Fibroblast of villous mesenchyme (primary cell): ENCODE measurements around the gene FAM81A. TPM values are rescaled to one million over a fixed set of nuclear protein-coding genes. Genes with fewer than 3 reads are reported as not detected.
"Not testable (repeated sequence)": the region's sequence is repeated elsewhere in the genome, so short reads cannot be mapped to it uniquely, and the experiment has no call there.

Source experiments
- DNase-seq: peaks from one replicate; pipeline ENCODE4 v3.0.0-alpha.2; 2010; ENCODE audit warnings: low read depth
- H3K4me3 ChIP-seq: 2 replicates; pipeline ENCODE4 v1.5.1; 2011; ENCODE audit warnings: low read depth, mild to moderate bottlenecking, low read length
- total RNA-seq: library from RNA; depleted of rRNA; stranded (reverse); fragments of >200 nt; gene quantifications from 2 replicates; pipeline ENCODE4 v1.2.3, GENCODE V29; 2012
- TF ChIP-seq, protein P1 (sequence below): IDR thresholded peaks from 2 replicates; pipeline ENCODE4 v1.5.1; 2012; ENCODE audit warnings: low read depth, mild to moderate bottlenecking, low read length; ENCODE audit not compliant: insufficient read depth

The FAM81A gene
- total RNA-seq, 1 donor = under 0.01 TPM

DNA sequence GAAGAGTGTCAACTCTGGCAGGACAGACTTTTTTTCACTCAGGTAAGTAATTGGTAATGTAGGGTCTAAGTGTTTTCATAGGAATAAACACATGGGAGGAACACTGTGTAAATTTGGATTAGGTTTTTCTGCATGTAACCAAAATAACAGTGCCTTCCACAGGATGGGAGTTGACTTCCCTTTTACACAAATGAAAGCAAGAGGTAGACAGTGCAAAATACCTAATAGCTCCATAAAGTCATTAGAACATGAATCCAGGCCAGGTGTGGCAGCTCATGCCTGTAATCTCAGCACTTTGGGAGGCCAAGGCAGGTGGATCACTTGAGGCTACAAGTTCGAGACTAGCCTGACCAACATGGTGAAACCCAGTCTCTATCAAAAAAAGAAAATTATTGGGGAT, 39.8 kb upstream of the FAM81A start:
- DNase-seq = no peak
- no peak overlapping the region for H3K4me3 ChIP-seq
- TF ChIP-seq, protein P1, sequence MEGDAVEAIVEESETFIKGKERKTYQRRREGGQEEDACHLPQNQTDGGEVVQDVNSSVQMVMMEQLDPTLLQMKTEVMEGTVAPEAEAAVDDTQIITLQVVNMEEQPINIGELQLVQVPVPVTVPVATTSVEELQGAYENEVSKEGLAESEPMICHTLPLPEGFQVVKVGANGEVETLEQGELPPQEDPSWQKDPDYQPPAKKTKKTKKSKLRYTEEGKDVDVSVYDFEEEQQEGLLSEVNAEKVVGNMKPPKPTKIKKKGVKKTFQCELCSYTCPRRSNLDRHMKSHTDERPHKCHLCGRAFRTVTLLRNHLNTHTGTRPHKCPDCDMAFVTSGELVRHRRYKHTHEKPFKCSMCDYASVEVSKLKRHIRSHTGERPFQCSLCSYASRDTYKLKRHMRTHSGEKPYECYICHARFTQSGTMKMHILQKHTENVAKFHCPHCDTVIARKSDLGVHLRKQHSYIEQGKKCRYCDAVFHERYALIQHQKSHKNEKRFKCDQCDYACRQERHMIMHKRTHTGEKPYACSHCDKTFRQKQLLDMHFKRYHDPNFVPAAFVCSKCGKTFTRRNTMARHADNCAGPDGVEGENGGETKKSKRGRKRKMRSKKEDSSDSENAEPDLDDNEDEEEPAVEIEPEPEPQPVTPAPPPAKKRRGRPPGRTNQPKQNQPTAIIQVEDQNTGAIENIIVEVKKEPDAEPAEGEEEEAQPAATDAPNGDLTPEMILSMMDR = no peak

DNA sequence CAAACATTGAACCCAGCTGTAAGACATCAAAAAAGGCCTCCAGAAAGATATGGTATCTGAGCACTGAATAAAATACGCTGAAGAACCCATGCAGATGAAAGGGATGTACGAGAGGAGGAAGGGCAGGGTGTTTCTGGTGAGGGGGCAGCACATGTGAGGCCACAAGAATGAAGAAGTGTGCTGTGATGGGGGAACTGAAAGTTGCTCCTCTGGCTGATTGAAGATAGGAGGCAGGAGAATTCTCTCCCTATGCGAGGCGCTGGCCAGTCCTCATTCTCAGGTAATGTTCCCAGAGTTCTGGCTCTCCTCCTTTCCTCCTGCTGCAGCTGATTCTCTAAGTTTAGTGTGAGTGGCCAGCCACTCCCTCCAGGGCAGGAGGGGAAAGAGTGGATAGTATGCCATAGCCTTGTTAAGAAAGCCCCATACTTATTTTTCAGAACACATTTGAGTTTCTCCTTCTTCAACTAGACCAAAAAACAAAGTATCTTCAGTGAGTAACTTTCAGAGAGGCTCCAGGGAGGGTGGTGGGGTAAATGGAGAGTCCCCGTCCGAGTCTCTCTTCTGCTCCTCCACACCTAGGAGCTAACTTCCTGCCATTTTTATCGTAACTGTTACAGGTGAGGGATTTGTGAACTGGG, 38.4 kb upstream of the FAM81A start:
- TF ChIP-seq, protein P1 = no peak
- no peak for DNase-seq
- H3K4me3 ChIP-seq = no peak overlapping the region

DNA sequence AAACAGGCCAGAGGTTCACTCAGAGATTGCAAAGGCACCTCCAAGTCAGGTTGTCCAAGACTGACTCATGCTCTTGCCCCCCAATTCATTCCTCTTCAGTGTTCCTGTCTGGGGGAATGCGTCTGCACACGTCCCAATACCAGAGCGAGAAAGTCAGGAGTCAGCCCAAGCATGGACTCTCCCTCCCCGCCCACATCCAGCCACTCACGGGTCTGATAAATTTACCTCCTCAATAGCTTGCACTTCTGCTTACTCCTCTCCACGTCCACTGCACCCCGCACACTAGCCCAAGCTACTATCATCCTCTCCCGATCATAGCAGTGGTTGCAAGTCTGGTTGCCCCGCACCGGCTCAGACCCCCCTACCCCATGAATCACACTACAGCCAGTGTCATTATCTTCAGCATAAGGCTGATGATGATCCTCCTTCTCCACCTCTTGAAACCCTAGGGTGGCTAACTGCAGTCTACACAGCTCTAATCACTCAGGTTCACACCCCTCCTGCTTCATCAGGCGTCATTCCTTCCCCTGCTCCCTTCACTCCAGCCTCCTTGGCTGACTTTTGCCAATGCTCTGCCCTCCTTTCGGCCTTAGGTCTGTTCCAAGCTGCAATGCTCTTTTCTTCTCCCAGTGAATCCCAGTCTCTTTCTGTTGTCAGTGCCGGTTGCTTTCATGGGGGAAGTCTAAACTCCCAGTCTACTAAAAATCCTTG, 37.7 kb upstream of the FAM81A start:
- TF ChIP-seq, protein P1 = no peak
- no peak overlapping the region for H3K4me3 ChIP-seq
- no peak for DNase-seq

DNA sequence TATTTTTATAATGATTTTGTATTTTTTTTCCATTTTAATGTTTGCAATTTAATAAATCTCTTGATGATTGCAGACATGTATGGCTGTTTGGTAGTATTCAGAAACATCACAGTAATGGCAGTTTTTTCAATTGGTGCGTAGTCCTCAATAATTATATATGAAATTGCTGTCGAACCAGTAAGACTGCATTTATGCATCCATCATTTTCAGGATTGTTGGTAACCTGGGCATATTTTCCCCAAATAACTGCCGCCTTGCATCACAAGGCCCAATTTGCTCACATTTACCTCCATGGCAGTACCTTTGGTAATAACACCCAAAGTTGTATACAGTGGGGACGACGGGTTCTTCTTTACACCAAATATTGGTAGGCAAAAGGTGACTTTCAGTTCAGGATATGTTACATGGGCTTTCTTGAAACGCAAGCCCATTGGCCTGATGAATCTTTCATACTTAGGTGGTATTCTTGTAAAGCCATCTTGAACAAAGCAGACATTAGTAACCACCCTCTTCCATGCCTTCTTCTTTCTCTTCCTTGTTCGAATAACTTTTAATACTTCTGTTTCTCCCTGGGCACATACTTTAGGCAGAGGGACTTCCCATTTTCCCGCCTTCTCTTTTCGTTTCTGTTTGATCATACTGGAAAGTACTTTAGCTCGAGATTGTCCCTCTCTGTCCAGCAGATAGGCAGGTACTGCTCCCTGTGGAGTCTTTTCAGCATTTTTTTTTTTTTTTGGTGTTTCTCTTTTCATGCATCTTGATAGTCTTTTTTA, 36.7 kb upstream of the FAM81A start:
- not testable (repeated sequence) for DNase-seq, H3K4me3 ChIP-seq

DNA sequence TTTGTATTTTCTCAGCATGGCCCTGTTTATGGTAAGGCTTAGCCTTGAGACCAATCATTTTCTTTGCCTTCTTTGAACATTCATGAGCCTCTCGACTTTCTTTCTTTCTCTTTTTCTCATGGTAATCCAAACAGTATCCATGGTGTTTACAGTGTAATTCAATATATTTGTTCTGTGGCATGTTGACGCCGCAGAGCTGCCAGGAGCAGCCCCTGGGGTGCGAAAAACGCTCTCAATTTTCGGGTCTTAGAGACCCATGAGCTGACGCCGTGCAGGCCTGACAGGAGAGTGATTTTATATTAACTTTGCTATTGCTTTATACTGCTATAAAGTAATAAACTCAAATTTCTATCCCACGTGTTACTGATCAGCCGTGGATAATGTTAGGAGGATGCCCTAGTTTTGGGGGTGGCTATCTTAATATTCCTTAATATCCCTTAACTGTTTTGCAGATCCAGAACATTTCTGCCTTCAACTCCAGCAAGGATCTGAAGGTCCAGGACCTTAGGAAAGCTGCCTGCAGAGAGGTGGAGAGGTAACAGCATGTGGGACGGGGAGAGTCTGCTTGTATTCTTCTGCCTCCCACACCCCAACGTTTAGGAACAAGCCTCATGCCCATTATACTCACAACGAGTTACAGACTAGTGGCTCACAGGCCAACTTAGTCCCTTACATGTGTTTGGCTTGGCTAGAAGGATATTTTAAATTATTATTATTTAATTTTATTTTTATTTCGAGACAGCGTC, 36.0 kb upstream of the FAM81A start:
- TF ChIP-seq, protein P1 = no peak
- no peak for DNase-seq
- no peak overlapping the region for H3K4me3 ChIP-seq

DNA sequence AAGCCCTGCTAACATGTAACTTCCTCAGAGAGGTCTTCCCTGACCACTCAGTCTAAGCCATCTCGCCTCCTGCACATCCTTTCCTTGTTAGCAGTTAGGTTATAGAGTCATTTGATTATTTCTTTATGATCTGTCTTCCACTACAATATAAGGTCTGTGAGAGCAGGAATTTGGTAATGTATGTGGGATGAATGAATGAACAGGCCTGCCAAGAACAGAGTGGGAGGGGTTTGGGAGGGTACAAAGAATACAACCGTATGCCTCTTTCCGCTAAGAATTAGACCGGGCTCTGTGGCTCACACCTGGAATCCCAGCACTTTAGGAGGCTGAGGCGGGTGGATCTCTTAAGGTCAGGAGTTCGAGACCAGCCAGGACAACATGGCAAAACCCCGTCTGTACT, 32.9 kb upstream of the FAM81A start:
- TF ChIP-seq, protein P1 = no peak
- no peak for DNase-seq

More for the DNA sequence above, 32.9 kb upstream of the FAM81A start:
- no peak overlapping the region for H3K4me3 ChIP-seq
